Esophagus muscularis mucosa (tissue), 4 donors: ENCODE measurements around the gene GPR156. TPM values are rescaled to one million over a fixed set of nuclear protein-coding genes. Genes with fewer than 3 reads are reported as not detected.

Source experiments
- DNase-seq: peaks from one replicate; pipeline ENCODE4 v3.0.0-alpha.2; 2017; ENCODE audit errors: extremely low spot score
- H3K27ac ChIP-seq, 4 donors: fragments of 200-600 bp; sonication (generic); replicated peaks in 1 of 4; 1 replicate in 3 of 4; 2 replicates in 1 of 4; pipeline ENCODE4 v1.5.1; 2016 to 2019; ENCODE audit warnings: mild to moderate bottlenecking in 1 of 4
- H3K27me3 ChIP-seq, 4 donors: fragments of 200-600 bp; sonication (generic); one replicate each; pipeline versions ENCODE4 v1.5.1 to v1.6.0; 2016 to 2019
- H3K36me3 ChIP-seq, 4 donors: fragments of 200-600 bp; sonication (generic); one replicate each; pipeline ENCODE4 v1.5.1; 2016 to 2019
- H3K4me1 ChIP-seq, 4 donors: fragments of 200-600 bp; sonication (generic); one replicate each; pipeline ENCODE4 v1.5.1; 2016 to 2019
- H3K4me3 ChIP-seq, 4 donors: fragments of 200-600 bp; sonication (generic); 1 replicate in 2 of 4; 2 replicates in 2 of 4; pipeline ENCODE4 v1.5.1; 2016 to 2019; ENCODE audit warnings: mild to moderate bottlenecking in 4 of 4, moderate library complexity in 1 of 4
- H3K9me3 ChIP-seq, 4 donors: fragments of 200-600 bp; sonication (generic); 1 replicate in 3 of 4; 2 replicates in 1 of 4; pipeline ENCODE4 v1.5.1; 2016 to 2019
- EP300 ChIP-seq: sonication (generic); formaldehyde crosslinking; IDR thresholded peaks from one replicate; pipeline ENCODE4 v1.6.1; 2017; ENCODE audit warnings: antibody characterized with exemption
- POLR2A ChIP-seq: fragments of 450-650 bp; IDR thresholded peaks from one replicate; pipeline ENCODE4 v1.6.1; 2017; ENCODE audit warnings: antibody characterized with exemption, moderate library complexity, mild to moderate bottlenecking, low read depth
- POLR2AphosphoS5 ChIP-seq, 2 donors: sonication (generic); formaldehyde crosslinking; IDR thresholded peaks; one replicate each; pipeline ENCODE4 v1.6.1; 2017; ENCODE audit warnings: antibody characterized with exemption in 2 of 2
- WGBS: methylation state at CpG from one replicate; pipeline ENCODE4 v1.1.5; 2018; 5-methylcytosine and 5-hydroxymethylcytosine counted together
- intact Hi-C: fragments of 100-400 bp; cut with DNase I; formaldehyde crosslinking; loops from one replicate; pipeline ENCODE4 v1.15.1; 2023
- total RNA-seq, 4 donors: library from RNA; depleted of rRNA; stranded (reverse); fragments of >200 nt; gene quantifications; one replicate each; pipeline versions ENCODE4 v1.1.0 to v1.2.1, GENCODE V29; 2016
- TF ChIP-seq, protein P1 (sequence below), 3 experiments: fragments of 200-600 bp in 2 of 3; fragments of 450-650 bp in 1 of 3; sonication (generic) in 2 of 3; IDR thresholded peaks; one replicate each; pipeline ENCODE4 v1.5.1; 2017 to 2019; ENCODE audit warnings: antibody characterized with exemption in 3 of 3, mild to moderate bottlenecking in 2 of 3, moderate library complexity in 1 of 3

GPR156 gene
- total RNA-seq, 4 donors from 2014 or later, result 0.33 to 2.1 (median 0.60) TPM

DNA sequence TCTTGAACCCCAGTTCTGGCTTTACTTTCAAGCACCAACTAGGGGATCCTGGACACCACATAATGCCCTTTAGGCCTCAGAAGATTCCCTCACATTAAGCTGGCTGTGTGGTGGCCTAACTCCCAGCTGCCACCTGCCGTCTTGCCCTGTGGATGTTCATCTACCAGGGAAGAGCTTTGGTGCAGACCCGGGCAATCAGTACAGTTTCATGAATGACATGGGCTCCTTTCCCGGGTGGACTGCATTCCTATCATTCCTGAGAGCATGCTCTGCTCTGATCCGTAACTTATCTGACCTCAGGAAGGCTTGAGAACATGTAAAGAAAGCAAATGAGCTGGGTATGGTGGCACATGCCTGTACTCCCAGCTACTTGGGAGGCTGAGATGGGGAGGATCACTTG, 140.8 kb downstream of the GPR156 start:
- DNase-seq, result no peak
- no peak overlapping the region for H3K27ac ChIP-seq
- no peaks in the 10 kb centered on the region for H3K36me3 ChIP-seq
- TF ChIP-seq POLR2AphosphoS5 (IDR thresholded peaks at IDR 0.05) (no peak), EP300 (no peak), POLR2A (no peak)
- TF ChIP-seq, protein P1, sequence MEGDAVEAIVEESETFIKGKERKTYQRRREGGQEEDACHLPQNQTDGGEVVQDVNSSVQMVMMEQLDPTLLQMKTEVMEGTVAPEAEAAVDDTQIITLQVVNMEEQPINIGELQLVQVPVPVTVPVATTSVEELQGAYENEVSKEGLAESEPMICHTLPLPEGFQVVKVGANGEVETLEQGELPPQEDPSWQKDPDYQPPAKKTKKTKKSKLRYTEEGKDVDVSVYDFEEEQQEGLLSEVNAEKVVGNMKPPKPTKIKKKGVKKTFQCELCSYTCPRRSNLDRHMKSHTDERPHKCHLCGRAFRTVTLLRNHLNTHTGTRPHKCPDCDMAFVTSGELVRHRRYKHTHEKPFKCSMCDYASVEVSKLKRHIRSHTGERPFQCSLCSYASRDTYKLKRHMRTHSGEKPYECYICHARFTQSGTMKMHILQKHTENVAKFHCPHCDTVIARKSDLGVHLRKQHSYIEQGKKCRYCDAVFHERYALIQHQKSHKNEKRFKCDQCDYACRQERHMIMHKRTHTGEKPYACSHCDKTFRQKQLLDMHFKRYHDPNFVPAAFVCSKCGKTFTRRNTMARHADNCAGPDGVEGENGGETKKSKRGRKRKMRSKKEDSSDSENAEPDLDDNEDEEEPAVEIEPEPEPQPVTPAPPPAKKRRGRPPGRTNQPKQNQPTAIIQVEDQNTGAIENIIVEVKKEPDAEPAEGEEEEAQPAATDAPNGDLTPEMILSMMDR (IDR thresholded peaks at IDR 0.05), result no peak
- intact Hi-C loops, result no loop called here
- no peaks in the 10 kb centered on the region for H3K9me3 ChIP-seq
- no peaks in the 10 kb centered on the region for H3K27me3 ChIP-seq
- 80% methylated on average over 2 of the region's 4 CpGs for WGBS
- H3K4me3 ChIP-seq, result no peak overlapping the region
- peaks cover 0 to 10% (median 5%) of the 10 kb centered on the region in 4 donors for H3K4me1 ChIP-seq

DNA sequence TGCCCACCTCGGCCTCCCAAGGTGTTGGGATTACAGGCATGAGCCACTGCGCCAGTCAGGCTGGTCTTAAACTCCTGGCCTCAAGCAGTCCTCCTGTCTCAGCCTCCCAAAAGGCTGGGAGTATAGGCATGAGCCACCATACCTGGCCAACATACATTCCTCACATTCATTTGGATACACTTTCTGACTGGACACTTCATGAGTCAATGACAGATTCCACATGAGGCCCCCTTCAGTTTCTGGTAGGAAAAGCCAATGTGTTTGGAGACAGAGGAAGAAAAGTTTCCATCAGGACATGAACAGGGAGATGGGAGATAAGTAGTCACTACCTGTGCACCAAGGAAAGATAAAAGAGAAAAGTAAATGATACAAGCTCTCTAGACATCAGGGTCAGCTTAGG, 141.3 kb downstream of the GPR156 start:
- no peaks in the 10 kb centered on the region for H3K9me3 ChIP-seq
- no peak overlapping the region for H3K27ac ChIP-seq
- no peaks in the 10 kb centered on the region for H3K36me3 ChIP-seq
- no peak for DNase-seq
- H3K4me3 ChIP-seq, result no peak overlapping the region
- intact Hi-C loops, result no loop called here
- 94% methylated on average over 2 of the region's 2 CpGs for WGBS
- TF ChIP-seq POLR2A (no peak), POLR2AphosphoS5 (IDR thresholded peaks at IDR 0.05) (no peak), EP300 (no peak)
- TF ChIP-seq, protein P1 (IDR thresholded peaks at IDR 0.05), result no peak
- peaks cover 0 to 10% (median 5%) of the 10 kb centered on the region in 4 donors for H3K4me1 ChIP-seq
- no peaks in the 10 kb centered on the region for H3K27me3 ChIP-seq

DNA sequence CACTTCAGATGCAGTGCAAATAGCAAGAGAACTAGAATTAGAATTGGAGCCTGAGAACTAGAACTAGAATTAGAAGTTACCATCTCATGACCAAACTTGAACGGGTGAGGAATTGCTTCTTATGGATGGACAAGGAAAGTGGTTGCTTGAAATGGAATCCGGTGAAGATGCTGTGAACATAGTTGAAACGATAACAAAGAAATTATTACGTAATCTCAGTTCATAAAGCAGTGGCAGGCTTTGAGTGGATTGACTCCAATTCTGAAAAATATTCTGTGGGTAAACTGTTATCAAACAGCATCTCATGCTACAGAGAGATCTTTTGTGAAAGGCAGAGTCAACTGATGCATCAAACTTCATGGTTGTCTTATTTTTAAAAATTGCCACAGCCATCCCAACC, 142.8 kb downstream of the GPR156 start:
- intact Hi-C loops, result no loop called here

DNA sequence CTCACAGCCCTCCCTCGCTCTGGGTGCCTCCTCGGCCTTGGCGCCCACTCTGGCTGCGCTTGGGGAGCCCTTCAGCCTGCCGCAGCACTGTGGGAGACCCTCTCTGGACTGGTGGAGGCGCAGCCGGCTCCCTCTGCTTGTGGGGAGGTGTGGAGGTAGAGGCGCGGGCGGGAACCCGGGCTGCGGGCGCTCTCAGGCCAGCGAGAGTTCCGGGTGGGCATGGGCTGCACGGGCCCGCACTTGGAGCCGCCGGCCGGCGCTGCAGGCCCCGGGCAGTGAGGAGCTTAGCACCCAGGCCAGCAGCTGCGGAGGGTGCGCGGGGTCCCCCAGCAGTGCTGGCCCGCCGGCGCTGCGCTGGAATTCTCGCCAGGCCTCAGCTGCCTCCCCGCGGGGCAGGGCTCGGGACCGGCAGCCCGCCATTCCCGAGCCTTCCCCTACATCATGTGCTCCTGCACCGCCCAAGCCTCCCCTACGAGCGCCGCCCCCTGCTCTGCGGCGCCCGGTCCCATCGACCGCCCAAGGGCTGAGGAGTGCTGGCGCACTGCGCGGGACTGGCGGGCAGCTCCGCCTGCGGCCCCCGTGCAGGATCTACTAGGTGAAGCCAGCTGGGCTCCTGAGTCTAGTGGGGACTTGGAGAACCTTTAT, 144.8 kb downstream of the GPR156 start:
- DNase-seq, result no peak
- no peaks in the 10 kb centered on the region for H3K27me3 ChIP-seq
- H3K36me3 ChIP-seq, result no peaks in the 10 kb centered on the region
- H3K4me1 ChIP-seq, result no peaks in the 10 kb centered on the region
- no peak overlapping the region for H3K27ac ChIP-seq
- intact Hi-C loops, result no loop called here
- no peaks in the 10 kb centered on the region for H3K9me3 ChIP-seq
- 97% methylated on average over 33 of the region's 52 CpGs for WGBS
- no peak for TF ChIP-seq EP300
- no peak for TF ChIP-seq POLR2AphosphoS5 (IDR thresholded peaks at IDR 0.05)
- TF ChIP-seq, protein P1 (IDR thresholded peaks at IDR 0.05), result no peak
- TF ChIP-seq POLR2A, result no peak
- no peak overlapping the region for H3K4me3 ChIP-seq

More for the DNA sequence above, 142.8 kb downstream of the GPR156 start:
- 90% methylated on average over 4 of the region's 4 CpGs for WGBS
- H3K4me3 ChIP-seq, result no peak overlapping the region
- no peaks in the 10 kb centered on the region for H3K36me3 ChIP-seq
- H3K4me1 ChIP-seq, result peaks cover 0 to 1% (median 0%) of the 10 kb centered on the region in 4 donors
- TF ChIP-seq EP300 (no peak), POLR2AphosphoS5 (IDR thresholded peaks at IDR 0.05) (no peak), POLR2A (no peak)
- TF ChIP-seq, protein P1 (IDR thresholded peaks at IDR 0.05), result no peak
- H3K27me3 ChIP-seq, result no peaks in the 10 kb centered on the region
- no peaks in the 10 kb centered on the region for H3K9me3 ChIP-seq
- H3K27ac ChIP-seq, result no peak overlapping the region
- no peak for DNase-seq

DNA sequence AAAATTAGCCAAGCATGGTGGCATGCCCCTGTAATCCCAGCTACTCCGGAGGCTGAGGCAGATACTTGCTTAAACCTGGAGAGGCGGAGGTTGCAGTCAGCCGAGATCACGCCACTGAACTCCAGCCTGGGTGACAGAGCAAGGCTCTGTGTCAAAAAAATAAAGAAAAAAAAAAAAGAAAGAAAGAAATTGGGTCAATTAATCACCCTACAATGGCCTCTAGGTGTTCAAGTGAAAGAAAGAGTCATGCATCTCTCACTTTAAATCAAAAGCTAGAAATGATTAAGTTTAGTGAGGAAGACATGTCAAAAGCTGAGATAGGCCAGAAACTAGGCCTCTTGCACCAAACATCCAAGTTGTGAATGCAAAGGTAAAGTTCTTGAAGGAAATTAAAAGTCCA, 145.9 kb downstream of the GPR156 start:
- intact Hi-C loops, result no loop called here
- Histone ChIP-seq H3K36me3 (no peaks in the 10 kb centered on the region), H3K27ac (no peak overlapping the region), H3K9me3 (no peaks in the 10 kb centered on the region), H3K4me1 (no peaks in the 10 kb centered on the region), H3K27me3 (no peaks in the 10 kb centered on the region), H3K4me3 (no peak overlapping the region)
- no peak for DNase-seq
- TF ChIP-seq EP300, result no peak
- TF ChIP-seq, protein P1 (IDR thresholded peaks at IDR 0.05), result no peak
- TF ChIP-seq POLR2A, result no peak
- no peak for TF ChIP-seq POLR2AphosphoS5 (IDR thresholded peaks at IDR 0.05)
- WGBS, result 95% methylated on average over 4 of the region's 4 CpGs
